HEK293T (cell line): ENCODE data around the gene QKI.

Experiments
- ARNT ChIP-seq: fragments of 450-650 bp; IDR thresholded peaks from 2 replicates; pipeline ENCODE4 v1.6.1; 2017; ENCODE audit warnings: mild to moderate bottlenecking
- BHLHE40 ChIP-seq: fragments of 450-650 bp; IDR thresholded peaks from 2 replicates; pipeline ENCODE4 v1.6.1; 2016; ENCODE audit warnings: mild to moderate bottlenecking, moderate library complexity, borderline replicate concordance
- ELF4 ChIP-seq: fragments of 450-650 bp; IDR thresholded peaks from 2 replicates; pipeline ENCODE4 v1.6.1; 2017; ENCODE audit warnings: antibody characterized with exemption
- FOXA1 ChIP-seq: fragments of 450-650 bp; IDR thresholded peaks from 2 replicates; pipeline ENCODE4 v1.6.1; 2016; ENCODE audit warnings: mild to moderate bottlenecking
- FOXK2 ChIP-seq: fragments of 450-650 bp; IDR thresholded peaks from 2 replicates; pipeline ENCODE4 v1.6.1; 2016; ENCODE audit warnings: mild to moderate bottlenecking
- FOXM1 ChIP-seq: fragments of 450-650 bp; IDR thresholded peaks from 2 replicates; pipeline ENCODE4 v1.6.1; 2017; ENCODE audit warnings: mild to moderate bottlenecking, borderline replicate concordance
- HDGF ChIP-seq: fragments of 450-650 bp; IDR thresholded peaks from 2 replicates; pipeline ENCODE4 v1.6.1; 2017; ENCODE audit warnings: antibody characterized with exemption, borderline replicate concordance
- L3MBTL2 ChIP-seq: fragments of 450-650 bp; conservative IDR thresholded peaks from 2 replicates; pipeline ENCODE4 v1.6.1; 2016; ENCODE audit warnings: mild to moderate bottlenecking
- LEF1 ChIP-seq: fragments of 450-650 bp; IDR thresholded peaks from 2 replicates; pipeline ENCODE4 v1.6.1; 2017; ENCODE audit warnings: mild to moderate bottlenecking, borderline replicate concordance
- NFRKB ChIP-seq: fragments of 450-650 bp; IDR thresholded peaks from 2 replicates; pipeline ENCODE4 v1.6.1; 2016; ENCODE audit warnings: mild to moderate bottlenecking, moderate library complexity
- SP1 ChIP-seq: fragments of 450-650 bp; IDR thresholded peaks from 2 replicates; pipeline ENCODE4 v1.6.1; 2017
- SUZ12 ChIP-seq: fragments of 450-650 bp; IDR thresholded peaks from 2 replicates; pipeline ENCODE4 v1.6.1; 2016; ENCODE audit warnings: mild to moderate bottlenecking

DNA sequence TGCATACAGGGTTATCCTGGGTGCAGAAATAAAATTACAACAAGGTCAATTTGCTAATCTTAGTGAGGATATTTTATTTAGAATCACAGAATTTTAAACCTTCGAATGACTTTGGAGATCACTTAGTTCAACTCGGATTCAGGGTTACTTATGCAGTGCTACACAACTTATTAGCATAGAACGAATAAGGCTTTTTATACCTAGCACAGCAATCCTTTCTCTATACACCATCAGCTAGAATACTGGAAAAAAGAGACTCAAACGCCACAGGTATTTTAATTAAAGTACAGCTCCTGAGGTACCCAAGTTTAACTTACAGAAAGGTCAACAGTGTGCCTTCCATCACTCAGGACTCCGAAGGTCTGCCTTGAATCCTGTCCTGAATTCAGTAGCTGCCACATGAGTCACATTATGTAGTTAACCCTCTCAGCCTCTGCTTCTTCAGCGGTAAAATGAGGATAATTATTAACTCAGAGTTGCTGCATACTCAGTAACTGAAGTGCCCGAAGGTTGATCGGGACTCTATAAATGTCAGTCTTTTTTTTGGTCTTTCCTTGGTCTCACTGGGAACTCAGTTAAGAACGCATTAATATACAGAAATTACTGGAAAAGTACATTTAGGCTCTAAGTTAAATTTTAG, 6.0 kb upstream of the QKI start:
- TF ChIP-seq ELF4 (no peak), ARNT (no peak), L3MBTL2 (no peak), NFRKB (no peak), FOXA1 (no peak), SUZ12 (no peak), BHLHE40 (no peak), SP1 (no peak), FOXM1 (no peak), FOXK2 (no peak), LEF1 (no peak), HDGF (no peak)
